HepG2 (cell line): ENCODE results near the gene OBP2B. TPM values are rescaled to one million over a fixed set of nuclear protein-coding genes. Genes with fewer than 3 reads are reported as not detected.

ENCODE experiments used
- CENPT ChIP-seq: sonication (generic); formaldehyde crosslinking; IDR thresholded peaks from 2 replicates; pipeline ENCODE4 v1.8.0; 2022; ENCODE audit warnings: low read depth, mild to moderate bottlenecking, moderate library complexity, missing genetic modification reagents
- HNF1A ChIP-seq, 2 experiments: sonication (generic) in 1 of 2; formaldehyde crosslinking in 1 of 2; IDR thresholded peaks; 2 replicates each; pipeline versions ENCODE4 v1.4.0 to v1.6.1; 2016 to 2020; ENCODE audit warnings: borderline replicate concordance in 1 of 2, low read depth in 1 of 2, mild to moderate bottlenecking in 1 of 2, missing genetic modification reagents in 1 of 2
- polyA plus RNA-seq, 8 experiments: library from polyadenylated mRNA; depleted of rRNA in 3 of 8; stranded (reverse) in 7 of 8; unstranded in 1 of 8; fragments of >200 nt; fragmentation: Illumina TruSeq in 4 of 8; extraction: Trizol in 4 of 8; gene quantifications; 2 replicates each; pipeline versions ENCODE4 v1.2.1 to v1.2.3, GENCODE V29; 2011 to 2016; ENCODE audit warnings: low read depth in 4 of 8, missing spikeins in 1 of 8, mixed read lengths in 1 of 8; ENCODE audit not compliant: insufficient read depth in 1 of 8
- total RNA-seq, 5 experiments: library from RNA; depleted of rRNA; stranded (reverse); fragments of >200 nt; fragmentation: Illumina TruSeq; extraction: Trizol; gene quantifications; 2 replicates each; pipeline ENCODE4 v1.2.3, GENCODE V29; 2016; ENCODE audit warnings: low read depth in 1 of 5

Gene OBP2B
- total and polyA plus RNA-seq, 2 of the 13 experiments (the other 11 are each of a cell fraction or from before 2014, with no cell fraction given) = not detected

GRCh38 chr9:133158695-133159094, 50.4 kb downstream of the OBP2B start (continued):
- no peak for TF ChIP-seq HNF1A (IDR thresholded peaks at IDR 0.05; ENCODE audit: low read depth)
- no peak for TF ChIP-seq HNF1A (CRISPR knock-in tag; IDR thresholded peaks at IDR 0.05; ENCODE audit: borderline replicate concordance)
- TF ChIP-seq CENPT (CRISPR knock-in tag) = no peak

Other genes starting within 250 kb of the OBP2B start
- gene GFI1B, start 230.6 kb downstream of the OBP2B start, total RNA-seq (2016; rRNA removed; fragmentation: Illumina TruSeq; extraction: Trizol) = 0.51 TPM in 1 of 2 replicates, not detected in the other
- 0.15 and 0.26 TPM in 2 replicates for gene GFI1B, start 230.6 kb downstream of the OBP2B start, polyA plus RNA-seq (2011; rRNA removed)
- 43.4 and 66.9 TPM in 2 replicates for gene GTF3C5, start 178.3 kb downstream of the OBP2B start, total RNA-seq (2016; rRNA removed; fragmentation: Illumina TruSeq; extraction: Trizol)
- gene GTF3C5, start 178.3 kb downstream of the OBP2B start, polyA plus RNA-seq (2011; rRNA removed) = 92.6 and 110 TPM in 2 replicates
- 0.62 and 1.5 TPM in 2 replicates for gene CEL, start 147.3 kb downstream of the OBP2B start, total RNA-seq (2016; rRNA removed; fragmentation: Illumina TruSeq; extraction: Trizol)
- gene CEL, start 147.3 kb downstream of the OBP2B start, polyA plus RNA-seq (2011; rRNA removed) = 0.63 and 0.81 TPM in 2 replicates
- gene RALGDS, start 88.0 kb downstream of the OBP2B start, total RNA-seq (2016; rRNA removed; fragmentation: Illumina TruSeq; extraction: Trizol) = 8.8 and 12.9 TPM in 2 replicates
- 25.5 and 28.8 TPM in 2 replicates for gene RALGDS, start 88.0 kb downstream of the OBP2B start, polyA plus RNA-seq (2011; rRNA removed)
- not detected in 2 replicates for gene GBGT1, start 45.3 kb downstream of the OBP2B start, total RNA-seq (2016; rRNA removed; fragmentation: Illumina TruSeq; extraction: Trizol)
- not detected in 2 replicates for gene GBGT1, start 45.3 kb downstream of the OBP2B start, polyA plus RNA-seq (2011; rRNA removed)
- not detected in 2 replicates for gene ABO, start 66.0 kb upstream of the OBP2B start, total RNA-seq (2016; rRNA removed; fragmentation: Illumina TruSeq; extraction: Trizol)
- not detected in 2 replicates for gene ABO, start 66.0 kb upstream of the OBP2B start, polyA plus RNA-seq (2011; rRNA removed)
- gene SURF6, start 126.9 kb upstream of the OBP2B start, total RNA-seq (2016; rRNA removed; fragmentation: Illumina TruSeq; extraction: Trizol) = 13.3 and 14.7 TPM in 2 replicates
- gene SURF6, start 126.9 kb upstream of the OBP2B start, polyA plus RNA-seq (2011; rRNA removed) = 5.9 and 7.5 TPM in 2 replicates
- gene MED22, start 138.9 kb upstream of the OBP2B start, total RNA-seq (2016; rRNA removed; fragmentation: Illumina TruSeq; extraction: Trizol) = 19.6 and 22.1 TPM in 2 replicates
- 15.8 and 22.2 TPM in 2 replicates for gene MED22, start 138.9 kb upstream of the OBP2B start, polyA plus RNA-seq (2011; rRNA removed)
- gene RPL7A, start 139.0 kb upstream of the OBP2B start, total RNA-seq (2016; rRNA removed; fragmentation: Illumina TruSeq; extraction: Trizol) = 2,938 and 3,359 TPM in 2 replicates
- gene RPL7A, start 139.0 kb upstream of the OBP2B start, polyA plus RNA-seq (2011; rRNA removed) = 2,401 and 2,404 TPM in 2 replicates
- 10.6 and 17.8 TPM in 2 replicates for gene SURF1, start 147.2 kb upstream of the OBP2B start, total RNA-seq (2016; rRNA removed; fragmentation: Illumina TruSeq; extraction: Trizol)
- gene SURF1, start 147.2 kb upstream of the OBP2B start, polyA plus RNA-seq (2011; rRNA removed) = 39.2 and 40.7 TPM in 2 replicates
- gene SURF2, start 147.3 kb upstream of the OBP2B start, total RNA-seq (2016; rRNA removed; fragmentation: Illumina TruSeq; extraction: Trizol) = 10.3 and 13.6 TPM in 2 replicates
- 6.1 and 6.3 TPM in 2 replicates for gene SURF2, start 147.3 kb upstream of the OBP2B start, polyA plus RNA-seq (2011; rRNA removed)
- gene SURF4, start 166.8 kb upstream of the OBP2B start, total RNA-seq (2016; rRNA removed; fragmentation: Illumina TruSeq; extraction: Trizol) = 135 and 265 TPM in 2 replicates
- gene SURF4, start 166.8 kb upstream of the OBP2B start, polyA plus RNA-seq (2011; rRNA removed) = 220 and 224 TPM in 2 replicates
- 1.1 and 2.2 TPM in 2 replicates for gene STKLD1, start 167.1 kb upstream of the OBP2B start, total RNA-seq (2016; rRNA removed; fragmentation: Illumina TruSeq; extraction: Trizol)
- gene STKLD1, start 167.1 kb upstream of the OBP2B start, polyA plus RNA-seq (2011; rRNA removed) = 1.5 and 3.8 TPM in 2 replicates
- gene REXO4, start 208.8 kb upstream of the OBP2B start, total RNA-seq (2016; rRNA removed; fragmentation: Illumina TruSeq; extraction: Trizol) = 30.4 and 32.9 TPM in 2 replicates
- 18.5 and 20.2 TPM in 2 replicates for gene REXO4, start 208.8 kb upstream of the OBP2B start, polyA plus RNA-seq (2011; rRNA removed)
- gene ADAMTS13, start 213.1 kb upstream of the OBP2B start, total RNA-seq (2016; rRNA removed; fragmentation: Illumina TruSeq; extraction: Trizol) = 0.69 and 0.91 TPM in 2 replicates
- gene ADAMTS13, start 213.1 kb upstream of the OBP2B start, polyA plus RNA-seq (2011; rRNA removed) = 4.5 and 5.0 TPM in 2 replicates